Measurements from ENCODE around the gene RALGAPA1.
"Not testable (repeated sequence)": the region's sequence is repeated elsewhere in the genome, so short reads cannot be mapped to it uniquely, and the experiment has no call there.

RALGAPA1 gene

GRCh38 chr14:35619998-35620397 is 189.1 kb downstream of the RALGAPA1 start:
- not testable (repeated sequence) for FAIRE-seq

DNA sequence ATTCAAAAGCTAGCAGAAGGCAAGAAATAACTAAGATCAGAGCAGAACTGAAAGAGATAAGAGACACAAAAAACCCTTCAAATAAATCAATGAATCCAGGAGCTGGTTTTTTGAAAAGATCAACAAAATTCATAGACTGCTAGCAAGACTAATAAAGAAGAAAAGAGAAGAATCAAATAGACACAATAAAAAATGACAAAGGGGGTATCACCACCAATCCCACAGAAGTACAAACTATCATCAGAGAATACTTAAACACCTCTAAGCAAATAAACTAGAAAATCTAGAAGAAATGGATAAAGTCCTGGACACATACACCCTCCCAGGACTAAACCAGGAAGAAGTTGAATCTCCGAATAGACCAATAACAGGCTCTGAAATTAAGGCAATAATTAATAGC is 189.6 kb downstream of the RALGAPA1 start:
- not testable (repeated sequence) for FAIRE-seq

DNA sequence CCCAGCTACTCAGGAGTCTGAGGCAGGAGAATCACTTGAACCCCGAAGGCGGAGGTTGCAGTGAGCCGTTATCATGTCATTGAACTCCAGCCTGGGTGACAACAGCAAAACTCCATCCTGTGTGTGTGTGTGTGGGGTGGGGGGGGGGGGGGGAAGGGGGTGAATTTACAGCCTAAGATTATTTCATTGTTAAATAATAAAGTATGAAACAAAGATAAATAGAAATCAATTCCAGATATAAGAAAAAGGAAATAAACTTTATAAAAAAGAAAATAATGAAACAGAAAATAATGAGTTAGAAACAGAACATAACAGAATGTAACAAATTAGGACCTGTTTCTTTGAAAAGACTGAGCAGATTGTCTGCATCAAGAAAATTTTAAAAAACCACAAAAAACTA is 191.6 kb downstream of the RALGAPA1 start:
- FAIRE-seq, result no peak

- no peak for FAIRE-seq
Observed at GRCh38 chr14:35607380-35607779, 201.7 kb downstream of the RALGAPA1 start.

DNA sequence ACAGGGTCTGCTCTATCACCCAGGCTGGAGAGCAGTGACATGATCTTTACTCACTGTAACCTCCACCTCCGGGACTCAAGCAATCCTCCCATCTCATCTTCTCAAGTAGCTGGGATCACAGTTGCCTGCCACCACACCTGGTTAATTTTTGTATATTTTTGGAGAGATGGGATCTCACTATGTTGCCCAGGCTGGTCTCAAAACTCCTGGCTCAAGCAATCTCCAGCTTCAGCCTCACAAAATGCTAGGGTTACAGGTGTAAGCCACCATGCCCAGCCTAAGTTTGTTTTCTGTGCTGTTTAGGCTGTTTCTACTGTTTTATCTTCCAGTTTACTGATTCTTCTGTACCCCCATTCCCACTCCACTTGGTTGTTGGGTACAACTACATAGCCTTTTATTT is 208.8 kb downstream of the RALGAPA1 start:
- FAIRE-seq, result no peak

GRCh38 chr14:35594616-35595015 is 214.5 kb downstream of the RALGAPA1 start:
- FAIRE-seq, result no peak

DNA sequence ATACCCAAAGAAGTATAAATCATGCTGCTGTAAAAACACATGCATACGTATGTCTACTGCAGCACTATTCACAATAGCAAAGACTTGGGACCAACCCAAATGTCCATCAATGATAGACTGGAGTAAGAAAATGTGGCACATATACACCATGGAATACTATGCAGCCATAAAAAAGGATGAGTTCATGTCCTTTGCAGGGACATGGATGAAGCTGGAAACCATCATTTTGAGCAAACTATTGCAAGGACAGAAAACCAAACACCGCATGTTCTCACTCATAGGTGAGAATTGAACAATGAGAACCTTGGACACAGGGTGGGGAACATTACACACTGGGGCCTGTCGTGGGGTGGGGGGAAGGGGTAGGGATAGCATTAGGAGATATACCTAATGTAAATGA is 221.7 kb downstream of the RALGAPA1 start:
- FAIRE-seq, result not testable (repeated sequence)

DNA sequence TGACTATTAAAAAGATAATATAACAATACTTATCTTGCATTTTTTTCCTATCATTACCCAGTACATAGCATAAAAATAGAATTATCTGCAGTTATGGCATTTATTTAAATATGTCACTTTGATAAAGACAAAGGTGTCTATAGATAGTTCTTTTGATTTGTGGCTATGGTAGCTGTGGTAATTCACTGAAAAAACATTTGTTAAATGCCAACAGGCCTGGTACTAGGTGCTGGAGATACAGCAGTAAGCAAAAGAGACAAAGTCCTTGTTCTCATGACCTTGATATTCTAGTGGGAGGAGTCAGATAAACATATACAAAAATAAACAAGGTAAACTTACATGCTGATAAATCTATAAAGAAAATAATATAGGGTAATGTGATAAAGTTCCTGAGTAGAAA is 230.5 kb downstream of the RALGAPA1 start:
- no peak for FAIRE-seq

GRCh38 chr14:35578135-35578534 is 231.0 kb downstream of the RALGAPA1 start:
- FAIRE-seq, result no peak

GRCh38 chr14:35576856-35577255 is 232.2 kb downstream of the RALGAPA1 start:
- no peak for FAIRE-seq

GRCh38 chr14:35576260-35576659 is 232.8 kb downstream of the RALGAPA1 start:
- FAIRE-seq, result no peak

- FAIRE-seq, result no peak
Observed at GRCh38 chr14:35573911-35574310, 235.2 kb downstream of the RALGAPA1 start.

- no peak for FAIRE-seq
Observed at GRCh38 chr14:35571598-35571997, 237.5 kb downstream of the RALGAPA1 start.

DNA sequence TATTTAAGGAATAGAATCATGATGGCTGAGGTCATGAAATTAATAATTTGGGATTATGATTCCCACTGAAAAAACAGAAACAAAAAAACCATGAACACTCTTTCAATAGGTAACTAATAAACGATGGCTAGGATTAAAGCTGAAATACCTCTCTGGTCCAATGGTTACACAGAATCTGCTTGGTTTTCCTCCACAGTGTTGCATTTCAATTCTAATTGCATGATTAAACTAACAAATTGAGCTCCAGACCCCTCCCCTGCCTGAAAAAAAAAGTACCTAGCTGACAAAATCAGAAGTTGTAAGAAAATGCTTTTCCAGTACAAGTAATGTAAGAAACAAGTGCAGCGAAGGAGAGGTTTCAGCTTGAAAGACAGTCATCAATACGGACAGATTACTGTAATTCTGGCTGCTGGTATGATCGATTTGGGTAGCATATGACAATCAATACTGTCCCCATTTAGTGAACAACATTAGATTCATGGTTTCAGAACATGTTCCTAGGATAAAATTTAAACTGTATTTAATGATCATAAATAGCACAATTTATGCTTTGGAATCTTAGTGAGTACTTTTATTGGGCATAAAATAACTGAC is 243.1 kb downstream of the RALGAPA1 start:
- no peak for FAIRE-seq

- FAIRE-seq, result no peak
Observed at GRCh38 chr14:35558680-35559079, 250.4 kb downstream of the RALGAPA1 start.

GRCh38 chr14:35557221-35557747 is 251.8 kb downstream of the RALGAPA1 start:
- no peak for FAIRE-seq

DNA sequence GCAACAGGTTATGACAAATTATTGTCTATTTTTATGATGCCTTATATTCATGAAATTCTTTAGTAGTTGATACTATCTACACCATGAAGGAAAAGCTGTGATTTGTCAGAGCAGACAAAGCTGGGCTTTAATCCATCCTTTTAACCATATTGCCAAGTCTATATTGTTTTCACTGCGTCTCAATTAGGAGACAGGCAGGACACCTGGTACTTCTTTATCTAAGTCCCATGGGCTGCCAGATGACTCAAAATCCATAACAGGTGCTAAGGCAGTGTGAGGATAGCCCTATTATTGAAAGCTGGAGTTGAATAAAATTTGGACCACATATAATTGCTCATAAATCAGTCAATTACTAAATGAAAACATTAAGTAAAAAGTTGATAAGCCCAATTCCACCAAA is 252.5 kb downstream of the RALGAPA1 start:
- no peak for FAIRE-seq

DNA sequence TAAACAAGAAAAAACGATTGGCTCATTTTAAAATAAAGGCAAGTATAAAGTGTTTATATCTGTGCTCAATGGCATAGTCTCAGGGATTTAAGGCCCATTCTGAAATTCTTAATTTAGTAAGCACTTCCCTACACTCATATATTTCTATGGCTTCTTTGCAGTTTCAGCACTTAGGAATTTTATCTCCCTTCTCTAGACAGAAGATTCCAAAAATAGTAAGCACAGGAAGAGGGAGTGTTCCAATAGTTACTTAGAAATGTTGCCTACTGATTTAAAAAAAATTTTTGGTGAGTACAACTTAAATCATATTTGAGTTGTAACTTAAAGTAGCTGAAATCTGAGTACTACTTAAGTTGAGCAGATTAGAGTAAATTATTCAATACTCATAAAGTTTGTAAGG is 255.3 kb downstream of the RALGAPA1 start:
- FAIRE-seq, result no peak

DNA sequence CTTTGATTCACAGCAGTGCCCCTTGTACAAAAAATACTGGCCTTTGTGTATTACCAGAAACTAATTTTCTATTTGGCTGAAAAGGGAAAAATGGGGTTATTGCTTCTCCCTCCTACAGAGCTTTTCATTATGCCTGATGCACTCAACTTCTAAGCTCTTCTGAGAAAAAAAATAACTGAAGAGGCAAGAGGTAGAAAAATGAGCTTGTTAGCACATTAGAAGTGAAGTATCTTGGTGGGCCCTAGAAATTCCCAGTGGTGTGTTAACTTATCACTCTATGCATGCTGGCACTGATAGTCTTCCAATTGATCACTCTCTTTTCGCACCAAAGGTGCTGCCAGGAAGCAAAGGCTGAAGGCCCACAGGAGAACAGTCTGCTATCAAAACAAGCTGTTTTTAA is 258.0 kb downstream of the RALGAPA1 start:
- FAIRE-seq, result no peak

GRCh38 chr14:35549551-35549950 is 259.5 kb downstream of the RALGAPA1 start:
- no peak for FAIRE-seq

DNA sequence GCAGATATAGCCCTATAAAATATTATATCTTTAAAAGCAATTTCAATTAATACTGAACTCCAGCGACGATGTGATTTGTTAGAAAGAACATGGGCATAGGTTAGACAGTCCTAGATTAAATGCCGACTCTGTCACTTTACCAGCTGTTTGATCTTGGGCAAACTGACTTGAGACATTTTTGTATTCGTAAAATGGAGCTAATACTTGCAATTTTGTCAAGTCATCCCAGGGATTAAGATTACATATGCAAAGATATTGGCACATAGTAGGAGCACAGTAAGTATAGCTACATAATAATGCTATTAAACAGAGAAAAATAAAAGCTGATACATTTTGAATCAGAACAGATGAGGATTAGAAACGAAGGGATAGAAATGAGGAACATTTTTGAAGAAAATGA is 266.1 kb downstream of the RALGAPA1 start:
- peak; percentile 36 for FAIRE-seq

GRCh38 chr14:35539969-35540368 is 269.1 kb downstream of the RALGAPA1 start:
- FAIRE-seq, result no peak

GRCh38 chr14:35535483-35536112 is 273.5 kb downstream of the RALGAPA1 start:
- FAIRE-seq, result no peak

- no peak for FAIRE-seq
Observed at GRCh38 chr14:35534873-35535482, 274.1 kb downstream of the RALGAPA1 start.
